ENCODE measurements around the gene LMAN1. TPM values are rescaled to one million over a fixed set of nuclear protein-coding genes. Genes with fewer than 3 reads are reported as not detected.

The LMAN1 gene
- total RNA-seq, 4 donors from 2014 or later: 30.2 to 200 (median 76.8) TPM

GRCh38 chr18:59300676-59301285 is 58.3 kb downstream of the LMAN1 start:
- no peaks in the 10 kb centered on the region for H3K36me3 ChIP-seq
- no peak overlapping the region for H3K27ac ChIP-seq
- H3K4me1 ChIP-seq: no peaks in the 10 kb centered on the region
- no peak for DNase-seq
- H3K4me3 ChIP-seq: no peak overlapping the region
- H3K9me3 ChIP-seq: no peaks in the 10 kb centered on the region
- no peaks in the 10 kb centered on the region for H3K27me3 ChIP-seq
- TF ChIP-seq CTCF (IDR thresholded peaks at IDR 0.05) (no peak), POLR2A (IDR thresholded peaks at IDR 0.05) (no peak)
- intact Hi-C loops (cut with DNase I; ENCODE audit: low total_unique reads): no loop called here

GRCh38 chr18:59298871-59299270 is 60.2 kb downstream of the LMAN1 start:
- H3K9me3 ChIP-seq: no peaks in the 10 kb centered on the region
- DNase-seq: no peak
- intact Hi-C loops (cut with DNase I; ENCODE audit: low total_unique reads): no loop called here
- no peak for TF ChIP-seq CTCF (IDR thresholded peaks at IDR 0.05)
- no peak for TF ChIP-seq POLR2A (IDR thresholded peaks at IDR 0.05)
- H3K4me3 ChIP-seq: no peak overlapping the region
- no peak overlapping the region for H3K27ac ChIP-seq
- H3K36me3 ChIP-seq: no peaks in the 10 kb centered on the region
- no peaks in the 10 kb centered on the region for H3K4me1 ChIP-seq
- H3K27me3 ChIP-seq: no peaks in the 10 kb centered on the region

GRCh38 chr18:59293317-59293716 is 65.7 kb downstream of the LMAN1 start:
- no peaks in the 10 kb centered on the region for H3K9me3 ChIP-seq
- DNase-seq: no peak
- H3K4me3 ChIP-seq: no peak overlapping the region
- H3K4me1 ChIP-seq: no peaks in the 10 kb centered on the region
- H3K27me3 ChIP-seq: no peaks in the 10 kb centered on the region
- intact Hi-C loops (cut with DNase I; ENCODE audit: low total_unique reads): no loop called here
- no peaks in the 10 kb centered on the region for H3K36me3 ChIP-seq
- TF ChIP-seq CTCF (IDR thresholded peaks at IDR 0.05) (no peak), POLR2A (IDR thresholded peaks at IDR 0.05) (no peak)
- H3K27ac ChIP-seq: no peak overlapping the region

- intact Hi-C loops (cut with DNase I; ENCODE audit: low total_unique reads): no loop called here
- TF ChIP-seq CTCF (IDR thresholded peaks at IDR 0.05) (no peak), POLR2A (IDR thresholded peaks at IDR 0.05) (no peak)
- no peak for DNase-seq
- no peak overlapping the region for H3K27ac ChIP-seq
- peaks cover 0 to 8% of the 10 kb centered on the region in 2 donors for H3K27me3 ChIP-seq
- no peaks in the 10 kb centered on the region for H3K4me1 ChIP-seq
- no peak overlapping the region for H3K4me3 ChIP-seq
- H3K9me3 ChIP-seq: no peaks in the 10 kb centered on the region
- H3K36me3 ChIP-seq: no peaks in the 10 kb centered on the region
These were observed 72.7 kb downstream of the LMAN1 start for GRCh38 chr18:59286341-59286740.

GRCh38 chr18:59282341-59282740 is 76.7 kb downstream of the LMAN1 start:
- no peak for DNase-seq
- TF ChIP-seq POLR2A (IDR thresholded peaks at IDR 0.05) (no peak), CTCF (IDR thresholded peaks at IDR 0.05) (no peak)
- no peaks in the 10 kb centered on the region for H3K9me3 ChIP-seq
- H3K4me3 ChIP-seq: no peak overlapping the region
- peaks cover 0 to 10% of the 10 kb centered on the region in 2 donors for H3K27me3 ChIP-seq
- no peaks in the 10 kb centered on the region for H3K36me3 ChIP-seq
- intact Hi-C loops (cut with DNase I; ENCODE audit: low total_unique reads): no loop called here
- H3K4me1 ChIP-seq: no peaks in the 10 kb centered on the region
- no peak overlapping the region for H3K27ac ChIP-seq
